ENCODE results near the gene LSAMP.

The LSAMP gene

DNA sequence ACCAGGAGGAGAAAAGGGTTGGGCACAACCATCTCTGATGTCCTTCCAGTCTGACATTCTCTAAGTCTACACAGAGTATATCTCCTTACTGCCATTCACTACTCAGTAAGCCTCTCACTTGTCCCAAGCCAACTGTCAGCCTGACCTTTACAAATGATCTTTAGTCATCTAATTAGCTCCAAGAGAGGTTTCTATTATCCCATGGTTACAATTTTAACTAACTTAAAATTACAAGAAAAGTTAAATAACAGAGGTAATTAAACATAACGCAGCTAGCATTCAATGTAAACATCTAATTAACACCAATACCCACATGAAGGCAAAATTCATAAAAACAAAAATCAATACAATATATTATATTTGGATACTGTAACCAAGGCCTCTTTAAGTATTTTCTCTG, 126.9 kb downstream of the LSAMP start:
- no peak for DNase-seq (ENCODE audit: low read depth)
- H3K4me3 ChIP-seq (ENCODE audit: low read length), result no peak overlapping the region
- TF ChIP-seq, protein P1, sequence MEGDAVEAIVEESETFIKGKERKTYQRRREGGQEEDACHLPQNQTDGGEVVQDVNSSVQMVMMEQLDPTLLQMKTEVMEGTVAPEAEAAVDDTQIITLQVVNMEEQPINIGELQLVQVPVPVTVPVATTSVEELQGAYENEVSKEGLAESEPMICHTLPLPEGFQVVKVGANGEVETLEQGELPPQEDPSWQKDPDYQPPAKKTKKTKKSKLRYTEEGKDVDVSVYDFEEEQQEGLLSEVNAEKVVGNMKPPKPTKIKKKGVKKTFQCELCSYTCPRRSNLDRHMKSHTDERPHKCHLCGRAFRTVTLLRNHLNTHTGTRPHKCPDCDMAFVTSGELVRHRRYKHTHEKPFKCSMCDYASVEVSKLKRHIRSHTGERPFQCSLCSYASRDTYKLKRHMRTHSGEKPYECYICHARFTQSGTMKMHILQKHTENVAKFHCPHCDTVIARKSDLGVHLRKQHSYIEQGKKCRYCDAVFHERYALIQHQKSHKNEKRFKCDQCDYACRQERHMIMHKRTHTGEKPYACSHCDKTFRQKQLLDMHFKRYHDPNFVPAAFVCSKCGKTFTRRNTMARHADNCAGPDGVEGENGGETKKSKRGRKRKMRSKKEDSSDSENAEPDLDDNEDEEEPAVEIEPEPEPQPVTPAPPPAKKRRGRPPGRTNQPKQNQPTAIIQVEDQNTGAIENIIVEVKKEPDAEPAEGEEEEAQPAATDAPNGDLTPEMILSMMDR (conservative IDR thresholded peaks at IDR 0.05; ENCODE audit: low read depth, low read length), result no peak

DNA sequence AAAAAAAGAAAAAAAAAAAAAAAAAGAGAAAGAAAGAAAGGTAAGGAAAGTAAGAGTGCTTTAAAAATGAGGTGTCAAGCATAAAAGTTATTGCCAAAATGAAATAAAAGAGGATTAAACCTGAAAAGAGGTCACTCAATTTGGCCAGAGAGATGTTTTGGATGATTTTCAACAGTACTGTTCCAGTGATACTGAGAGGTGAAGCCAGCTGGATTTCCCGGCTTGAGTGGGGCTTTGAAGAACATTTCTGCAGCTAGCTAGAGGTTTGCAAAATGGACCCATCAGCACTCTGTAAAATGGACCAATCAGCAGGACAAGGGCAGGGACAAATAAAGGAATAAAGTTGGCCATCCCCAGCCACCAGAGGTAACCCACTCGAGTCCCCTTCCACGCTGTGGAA, 128.5 kb downstream of the LSAMP start:
- TF ChIP-seq, protein P1 (conservative IDR thresholded peaks at IDR 0.05; ENCODE audit: low read depth, low read length), result no peak
- no peak for DNase-seq (ENCODE audit: low read depth)
- no peak overlapping the region for H3K4me3 ChIP-seq (ENCODE audit: low read length)

DNA sequence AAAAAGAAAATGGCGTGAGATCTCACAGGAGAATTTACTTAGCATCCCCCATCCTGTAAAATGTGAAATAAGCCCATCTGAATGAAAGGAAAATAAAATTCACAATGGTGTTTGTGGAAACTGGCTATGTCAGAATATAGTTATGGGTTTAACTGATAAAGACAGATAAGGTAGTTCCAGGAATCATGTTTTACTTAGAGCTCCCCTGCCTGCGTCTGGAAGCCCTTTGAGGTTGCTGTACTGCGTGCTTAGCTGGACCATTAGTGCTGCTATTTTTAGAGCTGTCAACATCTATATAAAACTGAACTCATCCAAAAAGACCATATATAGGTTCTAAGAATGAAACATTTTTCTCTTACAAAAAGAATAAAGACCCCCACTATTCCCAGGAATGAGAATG, 130.8 kb downstream of the LSAMP start:
- TF ChIP-seq, protein P1 (conservative IDR thresholded peaks at IDR 0.05; ENCODE audit: low read depth, low read length), result no peak
- DNase-seq (ENCODE audit: low read depth), result peak; percentile 31
- H3K4me3 ChIP-seq (ENCODE audit: low read length), result no peak overlapping the region

DNA sequence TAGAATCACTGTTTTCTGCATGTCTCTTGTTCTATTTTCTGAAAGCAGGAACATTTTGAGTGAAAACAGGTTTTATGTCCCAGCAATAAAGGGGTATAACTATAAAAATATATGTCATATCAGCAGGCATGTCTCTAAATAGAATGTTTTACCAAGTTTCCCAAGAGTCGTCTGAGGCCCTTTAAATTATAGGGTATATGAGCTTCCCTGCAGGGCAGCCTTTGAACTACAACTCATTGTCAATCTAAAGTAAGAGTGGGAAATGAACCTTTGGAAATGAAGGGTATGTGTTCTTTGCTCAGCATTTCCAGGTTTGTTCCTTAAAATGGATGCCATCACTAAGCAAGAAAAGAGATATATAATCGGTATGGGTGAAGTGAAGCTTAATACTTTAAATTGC, 138.6 kb downstream of the LSAMP start:
- TF ChIP-seq, protein P1 (conservative IDR thresholded peaks at IDR 0.05; ENCODE audit: low read depth, low read length), result peak; percentile 21
- no peak overlapping the region for H3K4me3 ChIP-seq (ENCODE audit: low read length)
- no peak for DNase-seq (ENCODE audit: low read depth)

DNA sequence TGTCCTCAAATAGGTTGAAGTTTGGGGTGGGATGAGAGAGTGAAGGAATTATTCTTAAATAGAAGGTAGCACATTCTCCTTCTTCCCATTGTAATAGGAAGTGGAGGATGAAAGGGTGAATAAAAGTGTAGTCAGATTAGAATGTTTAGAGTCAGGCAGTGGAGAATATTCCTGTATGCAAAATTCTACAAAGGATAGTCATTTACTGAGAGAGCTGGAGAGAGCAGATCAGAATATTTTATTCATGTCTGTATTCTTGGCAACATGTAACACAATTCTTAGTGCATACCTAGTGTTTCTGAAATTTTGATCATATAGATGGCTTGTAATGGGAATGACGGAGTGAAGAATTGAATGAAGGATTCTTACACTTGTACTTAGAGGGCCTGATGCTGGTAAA, 139.1 kb downstream of the LSAMP start:
- DNase-seq (ENCODE audit: low read depth), result no peak
- H3K4me3 ChIP-seq (ENCODE audit: low read length), result no peak overlapping the region
- TF ChIP-seq, protein P1 (conservative IDR thresholded peaks at IDR 0.05; ENCODE audit: low read depth, low read length), result no peak

DNA sequence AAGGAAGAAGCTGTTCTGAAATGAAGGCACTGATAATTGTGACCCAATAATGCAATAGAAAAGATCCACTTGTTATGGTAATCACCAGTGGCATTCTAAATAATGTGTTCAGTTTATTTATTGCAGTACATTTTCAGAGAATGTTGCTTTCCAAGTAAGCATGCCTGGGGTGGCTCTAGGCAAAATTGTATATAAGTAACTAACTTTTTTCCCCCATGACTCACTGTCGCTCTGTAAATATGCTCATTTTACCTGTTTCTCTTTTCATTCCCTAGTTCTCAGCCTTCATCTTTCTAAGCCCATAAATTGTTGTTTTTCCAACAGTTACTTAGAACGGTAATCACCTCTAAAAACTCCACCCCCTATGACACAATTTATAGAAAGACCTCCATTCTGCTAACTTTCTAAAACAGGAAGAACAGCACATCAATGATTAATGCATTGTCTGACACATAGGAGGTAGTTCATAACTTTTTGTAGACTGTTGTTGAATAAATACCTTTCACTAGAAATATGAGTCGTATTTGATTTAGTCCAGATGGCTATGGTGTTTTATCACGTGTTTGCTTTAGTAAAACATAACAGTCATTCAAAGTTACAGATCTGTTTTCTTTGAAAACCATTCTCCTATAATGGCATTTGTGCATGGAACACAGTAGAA, 143.1 kb downstream of the LSAMP start:
- no peak overlapping the region for H3K4me3 ChIP-seq (ENCODE audit: low read length)
- TF ChIP-seq, protein P1 (conservative IDR thresholded peaks at IDR 0.05; ENCODE audit: low read depth, low read length), result no peak
- no peak for DNase-seq (ENCODE audit: low read depth)

DNA sequence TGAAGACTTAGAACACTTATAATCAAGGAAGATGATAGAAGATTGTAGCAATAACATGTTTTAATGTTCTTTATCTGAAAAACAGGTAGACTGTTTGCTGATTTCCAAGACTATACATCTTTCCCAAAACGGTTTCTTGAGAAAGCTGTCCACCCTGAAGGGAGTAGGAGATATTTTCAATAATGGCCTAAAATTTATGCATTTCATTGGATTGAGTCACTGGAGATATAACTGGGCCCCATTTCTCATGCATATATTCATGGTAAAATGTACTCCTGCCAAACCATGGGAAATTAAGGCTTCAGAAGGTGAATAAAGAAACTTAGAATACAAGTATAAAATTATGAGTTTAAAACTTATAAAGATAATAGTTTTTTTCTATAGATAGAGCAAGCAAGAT, 143.9 kb downstream of the LSAMP start:
- TF ChIP-seq, protein P1 (conservative IDR thresholded peaks at IDR 0.05; ENCODE audit: low read depth, low read length), result no peak
- DNase-seq (ENCODE audit: low read depth), result no peak
- no peak overlapping the region for H3K4me3 ChIP-seq (ENCODE audit: low read length)

Measured in retinal pigment epithelial cell (primary cell).